GM21825 (cell line): Measurements from ENCODE around the gene EYA4.

Experiments
- ATAC-seq: cut with Tn5 transposase; IDR thresholded peaks from one replicate; pipeline ENCODE4 v1.9.1; 2021; ENCODE audit warnings: mild to moderate bottlenecking, moderate library complexity; ENCODE audit not compliant: unreplicated experiment

EYA4 gene

GRCh38 chr6:133340557-133340956 lies 99.4 kb downstream of the EYA4 start:
- no peak for ATAC-seq

- no peak for ATAC-seq
Measured at GRCh38 chr6:133341607-133342158, 100.5 kb downstream of the EYA4 start.

GRCh38 chr6:133343220-133343619 lies 102.1 kb downstream of the EYA4 start:
- no peak for ATAC-seq

- ATAC-seq: no peak
Measured at GRCh38 chr6:133348846-133349245, 107.7 kb downstream of the EYA4 start.

- no peak for ATAC-seq
Measured at GRCh38 chr6:133350928-133351327, 109.8 kb downstream of the EYA4 start.

GRCh38 chr6:133352046-133352445 lies 110.9 kb downstream of the EYA4 start:
- no peak for ATAC-seq

GRCh38 chr6:133353061-133353460 lies 111.9 kb downstream of the EYA4 start:
- no peak for ATAC-seq

- ATAC-seq: no peak
Measured at GRCh38 chr6:133355922-133356321, 114.8 kb downstream of the EYA4 start.

- no peak for ATAC-seq
Measured at GRCh38 chr6:133358574-133359150, 117.5 kb downstream of the EYA4 start.

GRCh38 chr6:133359256-133359655 lies 118.1 kb downstream of the EYA4 start:
- ATAC-seq: no peak

GRCh38 chr6:133359760-133360159 lies 118.6 kb downstream of the EYA4 start:
- ATAC-seq: no peak

GRCh38 chr6:133360194-133360593 lies 119.0 kb downstream of the EYA4 start:
- ATAC-seq: no peak

- ATAC-seq: no peak
Measured at GRCh38 chr6:133362813-133363212, 121.7 kb downstream of the EYA4 start.

- no peak for ATAC-seq
Measured at GRCh38 chr6:133368664-133369063, 127.5 kb downstream of the EYA4 start.

- no peak for ATAC-seq
Measured at GRCh38 chr6:133369773-133370272, 128.7 kb downstream of the EYA4 start.

GRCh38 chr6:133376743-133377142 lies 135.6 kb downstream of the EYA4 start:
- no peak for ATAC-seq

- ATAC-seq: no peak
Measured at GRCh38 chr6:133377219-133377618, 136.1 kb downstream of the EYA4 start.

- ATAC-seq: no peak
Measured at GRCh38 chr6:133380047-133380446, 138.9 kb downstream of the EYA4 start.

GRCh38 chr6:133380723-133381122 lies 139.6 kb downstream of the EYA4 start:
- ATAC-seq: no peak

GRCh38 chr6:133388731-133389130 lies 147.6 kb downstream of the EYA4 start:
- ATAC-seq: no peak

- no peak for ATAC-seq
Measured at GRCh38 chr6:133390168-133390567, 149.0 kb downstream of the EYA4 start.

GRCh38 chr6:133392015-133392414 lies 150.9 kb downstream of the EYA4 start:
- no peak for ATAC-seq

- ATAC-seq: no peak
Measured at GRCh38 chr6:133392641-133393040, 151.5 kb downstream of the EYA4 start.
